ENCODE data around the gene CALM3. TPM values are rescaled to one million over a fixed set of nuclear protein-coding genes. Genes with fewer than 3 reads are reported as not detected.

The CALM3 gene
- polyA plus RNA-seq, 3 donors, result 165 to 240 (median 177) TPM

- Histone ChIP-seq H4K20me1 (ENCODE audit: insufficient read depth, low read length) (no peaks in the 10 kb centered on the region), H3K4me2 (replicated peaks; ENCODE audit: extremely low read depth, low read length, poor library complexity, severe bottlenecking) (no peak overlapping the region), H3K27me3 (ENCODE audit: control insufficient read depth in 2 of 2, insufficient read depth in 2 of 2, low read length in 2 of 2) (no peaks in the 10 kb centered on the region), H3K4me3 (replicated peaks in 1 of 3; ENCODE audit: low read depth in 2 of 3, low read length in 3 of 3) (no peak overlapping the region), H3K36me3 (replicated peaks in 1 of 2; ENCODE audit: control insufficient read depth in 1 of 2, insufficient read depth in 2 of 2, low read length in 2 of 2) (no peaks in the 10 kb centered on the region), H3K9me3 (replicated peaks in 1 of 2; ENCODE audit: control insufficient read depth in 1 of 2, insufficient read depth in 1 of 2, low read length in 2 of 2) (peaks cover 7 to 10% of the 10 kb centered on the region in 2 donors), H3K9ac (ENCODE audit: insufficient read depth, low read length, poor library complexity, severe bottlenecking) (no peak overlapping the region), H3K27ac (ENCODE audit: low read depth in 1 of 2, low read length in 2 of 2) (no peak overlapping the region), H2AFZ (ENCODE audit: insufficient read depth, low read depth, low read length, poor library complexity, severe bottlenecking) (no peak overlapping the region), H3K79me2 (ENCODE audit: insufficient read depth, low read length) (no peaks in the 10 kb centered on the region), H3K4me1 (ENCODE audit: control insufficient read depth in 1 of 2, insufficient read depth in 2 of 2, low read length in 2 of 2) (peaks cover 23 to 25% of the 10 kb centered on the region in 2 donors)
- peaks cover 29% of the 10 kb centered on the region for H3K4me1 Mint-ChIP-seq
- TF ChIP-seq, protein P1, sequence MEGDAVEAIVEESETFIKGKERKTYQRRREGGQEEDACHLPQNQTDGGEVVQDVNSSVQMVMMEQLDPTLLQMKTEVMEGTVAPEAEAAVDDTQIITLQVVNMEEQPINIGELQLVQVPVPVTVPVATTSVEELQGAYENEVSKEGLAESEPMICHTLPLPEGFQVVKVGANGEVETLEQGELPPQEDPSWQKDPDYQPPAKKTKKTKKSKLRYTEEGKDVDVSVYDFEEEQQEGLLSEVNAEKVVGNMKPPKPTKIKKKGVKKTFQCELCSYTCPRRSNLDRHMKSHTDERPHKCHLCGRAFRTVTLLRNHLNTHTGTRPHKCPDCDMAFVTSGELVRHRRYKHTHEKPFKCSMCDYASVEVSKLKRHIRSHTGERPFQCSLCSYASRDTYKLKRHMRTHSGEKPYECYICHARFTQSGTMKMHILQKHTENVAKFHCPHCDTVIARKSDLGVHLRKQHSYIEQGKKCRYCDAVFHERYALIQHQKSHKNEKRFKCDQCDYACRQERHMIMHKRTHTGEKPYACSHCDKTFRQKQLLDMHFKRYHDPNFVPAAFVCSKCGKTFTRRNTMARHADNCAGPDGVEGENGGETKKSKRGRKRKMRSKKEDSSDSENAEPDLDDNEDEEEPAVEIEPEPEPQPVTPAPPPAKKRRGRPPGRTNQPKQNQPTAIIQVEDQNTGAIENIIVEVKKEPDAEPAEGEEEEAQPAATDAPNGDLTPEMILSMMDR (IDR thresholded peaks at IDR 0.05), result no peak
- no peak for DNase-seq
- H3K4me3 Mint-ChIP-seq, result no peak overlapping the region
- peaks cover 3 to 4% of the 10 kb centered on the region in 2 donors for H3K36me3 Mint-ChIP-seq
- intact Hi-C loops (cut with micrococcal nuclease), result no loop called here
- peaks cover 11 to 19% (median 16%) of the 10 kb centered on the region in 7 donors for H3K9me3 Mint-ChIP-seq
- peaks cover under 1 to 10% (median 3%) of the 10 kb centered on the region in 3 donors for H3K27me3 Mint-ChIP-seq (ENCODE audit: low read depth in 3 of 3)
- 89% methylated on average over 3 of the region's 8 CpGs for WGBS (ENCODE audit: insufficient coverage)
- H3K27ac Mint-ChIP-seq, result peak overlapping the region in 2 of 7 donors; percentile 19 to 21
Measured at GRCh38 chr19:46573679-46574498, 27.2 kb upstream of the CALM3 start.

- H3K27ac ChIP-seq (ENCODE audit: low read depth in 1 of 2, low read length in 2 of 2), result no peak overlapping the region
- H3K27ac Mint-ChIP-seq, result peak overlapping the region in 1 of 7 donors; percentile 19
- H4K20me1 ChIP-seq (ENCODE audit: insufficient read depth, low read length), result no peaks in the 10 kb centered on the region
- intact Hi-C loops (cut with micrococcal nuclease), result no loop called here
- no peak overlapping the region for H3K4me2 ChIP-seq (replicated peaks; ENCODE audit: extremely low read depth, low read length, poor library complexity, severe bottlenecking)
- H3K36me3 ChIP-seq (replicated peaks in 1 of 2; ENCODE audit: control insufficient read depth in 1 of 2, insufficient read depth in 2 of 2, low read length in 2 of 2), result no peaks in the 10 kb centered on the region
- no peak overlapping the region for H3K4me3 ChIP-seq (replicated peaks in 1 of 3; ENCODE audit: low read depth in 2 of 3, low read length in 3 of 3)
- peaks cover 23 to 25% of the 10 kb centered on the region in 2 donors for H3K4me1 ChIP-seq (ENCODE audit: control insufficient read depth in 1 of 2, insufficient read depth in 2 of 2, low read length in 2 of 2)
- H3K27me3 Mint-ChIP-seq (ENCODE audit: low read depth in 3 of 3), result peaks cover 0 to 8% (median 5%) of the 10 kb centered on the region in 3 donors
- H3K4me1 Mint-ChIP-seq, result peaks cover 31% of the 10 kb centered on the region
- no peak overlapping the region for H3K4me3 Mint-ChIP-seq
- no peak overlapping the region for H2AFZ ChIP-seq (ENCODE audit: insufficient read depth, low read depth, low read length, poor library complexity, severe bottlenecking)
- no CpG with 5 or more reads among the region's 11 CpGs for WGBS (ENCODE audit: insufficient coverage)
- peaks cover 7 to 10% of the 10 kb centered on the region in 2 donors for H3K9me3 ChIP-seq (replicated peaks in 1 of 2; ENCODE audit: control insufficient read depth in 1 of 2, insufficient read depth in 1 of 2, low read length in 2 of 2)
- TF ChIP-seq, protein P1 (IDR thresholded peaks at IDR 0.05), result no peak
- no peaks in the 10 kb centered on the region for H3K79me2 ChIP-seq (ENCODE audit: insufficient read depth, low read length)
- DNase-seq, result no peak
- peaks cover 3 to 4% of the 10 kb centered on the region in 2 donors for H3K36me3 Mint-ChIP-seq
- H3K27me3 ChIP-seq (ENCODE audit: control insufficient read depth in 2 of 2, insufficient read depth in 2 of 2, low read length in 2 of 2), result no peaks in the 10 kb centered on the region
- no peak overlapping the region for H3K9ac ChIP-seq (ENCODE audit: insufficient read depth, low read length, poor library complexity, severe bottlenecking)
- peaks cover 11 to 19% (median 16%) of the 10 kb centered on the region in 7 donors for H3K9me3 Mint-ChIP-seq
Measured at GRCh38 chr19:46574533-46574932, 26.6 kb upstream of the CALM3 start.

Data from CD14-positive monocyte (primary cell).